SU-DHL-6 (cell line): ENCODE results near the gene RPUSD4.

Experiments
- H2AFZ ChIP-seq: fragments of 200-600 bp; sonication (generic); 2 replicates; pipeline ENCODE4 v1.6.1; 2014; ENCODE audit warnings: low read depth, mild to moderate bottlenecking, moderate library complexity, mixed read lengths, antibody characterized with exemption, low read length; ENCODE audit not compliant: severe bottlenecking
- H3F3A ChIP-seq: fragments of 200-600 bp; shearing (Covaris generic); 2 replicates; pipeline ENCODE4 v1.6.0; 2016; ENCODE audit warnings: antibody characterized with exemption, mild to moderate bottlenecking; ENCODE audit not compliant: insufficient read depth
- H3K27ac ChIP-seq: fragments of 200-600 bp; sonication (generic); 2 replicates; pipeline ENCODE4 v1.5.1; 2016; ENCODE audit warnings: low read depth, mild to moderate bottlenecking, low read length, moderate library complexity, mixed read lengths
- H3K27me3 ChIP-seq: fragments of 200-600 bp; sonication (generic), shearing (Covaris generic); 2 replicates; pipeline ENCODE4 v1.6.0; 2014; ENCODE audit warnings: mild to moderate bottlenecking, low read length
- H3K36me3 ChIP-seq: fragments of 200-600 bp; sonication (generic); 2 replicates; pipeline ENCODE4 v1.6.1; 2014; ENCODE audit warnings: mild to moderate bottlenecking, low read length, mixed read lengths
- H3K4me2 ChIP-seq: fragments of 300-600, 200-600 bp; shearing (Covaris generic), sonication (generic); 2 replicates; pipeline ENCODE4 v1.6.0; 2014; ENCODE audit warnings: low read length, low read depth, mild to moderate bottlenecking; ENCODE audit not compliant: poor library complexity, severe bottlenecking
- H3K4me3 ChIP-seq: fragments of 200-600 bp; sonication (generic); 2 replicates; pipeline ENCODE4 v1.5.1; 2014; ENCODE audit warnings: antibody characterized with exemption, low read length, mild to moderate bottlenecking, mixed read lengths; ENCODE audit not compliant: insufficient read depth, poor library complexity, severe bottlenecking
- H3K79me2 ChIP-seq: fragments of 200-600 bp; sonication (generic); 2 replicates; pipeline ENCODE4 v1.6.1; 2014; ENCODE audit warnings: mild to moderate bottlenecking, low read length, moderate library complexity; ENCODE audit not compliant: insufficient read depth
- H3K9ac ChIP-seq: fragments of 200-600 bp; sonication (generic); 2 replicates; pipeline ENCODE4 v1.7.0; 2014; ENCODE audit warnings: mild to moderate bottlenecking, low read length
- H3K9me2 ChIP-seq: fragments of 200-600 bp; sonication (generic); replicated peaks from 2 replicates; pipeline ENCODE4 v1.6.1; 2014; ENCODE audit warnings: low read length; ENCODE audit not compliant: insufficient read depth
- H3K9me3 ChIP-seq: fragments of 200-600 bp; sonication (generic); 2 replicates; pipeline ENCODE4 v1.6.1; 2014; ENCODE audit warnings: low read length, mixed read lengths; ENCODE audit not compliant: insufficient read depth
- H4K20me1 ChIP-seq: fragments of 200-600 bp; sonication (generic); 2 replicates; pipeline ENCODE4 v1.6.1; 2014; ENCODE audit warnings: low read depth, mild to moderate bottlenecking, antibody characterized with exemption, low read length, moderate library complexity, mixed read lengths
- EZH2phosphoT487 ChIP-seq: fragments of 200-600 bp; sonication (generic), shearing (Covaris generic); conservative IDR thresholded peaks from 2 replicates; pipeline ENCODE4 v1.6.1; 2018; ENCODE audit warnings: mild to moderate bottlenecking, antibody characterized with exemption, low read length, moderate library complexity, mixed read lengths
- TF ChIP-seq, protein P1 (sequence below): fragments of 200-600 bp; sonication (generic); IDR thresholded peaks from one replicate; pipeline ENCODE4 v1.5.1; 2017; ENCODE audit warnings: antibody characterized with exemption, mild to moderate bottlenecking, low read length, moderate library complexity; ENCODE audit not compliant: insufficient read depth, poor library complexity, severe bottlenecking

Gene RPUSD4

GRCh38 chr11:126246636-126247035, 35.2 kb upstream of the RPUSD4 start:
- Histone ChIP-seq H3K4me2 (no peak overlapping the region), H3K9me3 (no peaks in the 10 kb centered on the region), H3F3A (no peaks in the 10 kb centered on the region), H4K20me1 (no peaks in the 10 kb centered on the region), H3K36me3 (no peaks in the 10 kb centered on the region), H2AFZ (no peak overlapping the region), H3K9me2 (no peaks in the 10 kb centered on the region), H3K27me3 (no peaks in the 10 kb centered on the region), H3K79me2 (no peaks in the 10 kb centered on the region), H3K27ac (no peak overlapping the region), H3K9ac (no peak overlapping the region), H3K4me3 (no peak overlapping the region)
- no peak for TF ChIP-seq EZH2phosphoT487
- TF ChIP-seq, protein P1, sequence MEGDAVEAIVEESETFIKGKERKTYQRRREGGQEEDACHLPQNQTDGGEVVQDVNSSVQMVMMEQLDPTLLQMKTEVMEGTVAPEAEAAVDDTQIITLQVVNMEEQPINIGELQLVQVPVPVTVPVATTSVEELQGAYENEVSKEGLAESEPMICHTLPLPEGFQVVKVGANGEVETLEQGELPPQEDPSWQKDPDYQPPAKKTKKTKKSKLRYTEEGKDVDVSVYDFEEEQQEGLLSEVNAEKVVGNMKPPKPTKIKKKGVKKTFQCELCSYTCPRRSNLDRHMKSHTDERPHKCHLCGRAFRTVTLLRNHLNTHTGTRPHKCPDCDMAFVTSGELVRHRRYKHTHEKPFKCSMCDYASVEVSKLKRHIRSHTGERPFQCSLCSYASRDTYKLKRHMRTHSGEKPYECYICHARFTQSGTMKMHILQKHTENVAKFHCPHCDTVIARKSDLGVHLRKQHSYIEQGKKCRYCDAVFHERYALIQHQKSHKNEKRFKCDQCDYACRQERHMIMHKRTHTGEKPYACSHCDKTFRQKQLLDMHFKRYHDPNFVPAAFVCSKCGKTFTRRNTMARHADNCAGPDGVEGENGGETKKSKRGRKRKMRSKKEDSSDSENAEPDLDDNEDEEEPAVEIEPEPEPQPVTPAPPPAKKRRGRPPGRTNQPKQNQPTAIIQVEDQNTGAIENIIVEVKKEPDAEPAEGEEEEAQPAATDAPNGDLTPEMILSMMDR, result no peak

DNA sequence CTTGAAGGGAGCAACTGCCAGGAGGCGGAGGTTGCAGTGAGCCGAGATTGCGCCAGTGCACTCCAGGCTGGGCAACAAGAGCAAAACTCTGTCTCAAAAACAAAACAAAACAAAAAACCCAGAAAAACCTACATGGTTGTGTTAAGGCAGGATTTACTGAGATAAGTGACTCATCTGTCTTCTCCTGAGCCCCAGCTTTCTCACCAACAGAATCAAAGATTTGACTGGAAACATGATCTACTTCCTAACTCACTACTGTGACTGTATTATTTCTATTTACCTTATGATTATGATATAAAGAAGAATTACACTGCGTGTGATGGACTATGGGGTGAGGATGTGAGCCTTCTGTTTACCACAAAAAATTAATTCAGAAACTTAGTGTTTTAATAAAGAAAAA, 21.9 kb upstream of the RPUSD4 start:
- Histone ChIP-seq H3K27ac (no peak overlapping the region), H3K4me3 (no peak overlapping the region), H3K79me2 (no peaks in the 10 kb centered on the region), H3K9me3 (no peaks in the 10 kb centered on the region), H3K27me3 (no peaks in the 10 kb centered on the region), H3K36me3 (no peaks in the 10 kb centered on the region), H3K9me2 (no peaks in the 10 kb centered on the region), H3K9ac (no peak overlapping the region), H2AFZ (no peak overlapping the region), H3K4me2 (no peak overlapping the region), H4K20me1 (no peaks in the 10 kb centered on the region), H3F3A (no peaks in the 10 kb centered on the region)
- no peak for TF ChIP-seq EZH2phosphoT487
- TF ChIP-seq, protein P1, result no peak

DNA sequence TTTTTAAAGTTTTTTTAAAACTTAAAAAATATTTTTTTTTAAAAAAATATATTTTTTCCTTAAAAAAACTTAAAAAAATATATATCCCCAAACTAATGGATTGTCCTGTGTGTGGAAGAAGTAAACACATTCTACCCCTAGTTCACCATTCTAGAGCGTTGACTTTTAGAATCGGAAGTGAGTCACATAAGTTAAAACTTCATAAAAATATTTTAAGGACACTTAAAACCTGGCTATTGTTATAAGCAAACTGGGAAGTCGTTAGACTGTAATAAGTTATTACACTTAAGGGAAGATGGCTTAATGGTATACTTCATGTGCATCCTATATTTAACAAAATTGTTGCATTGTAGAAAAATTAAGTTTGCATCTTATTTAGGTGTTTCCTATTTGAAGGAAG, 21.2 kb upstream of the RPUSD4 start:
- Histone ChIP-seq H3K9me3 (no peaks in the 10 kb centered on the region), H3K36me3 (no peaks in the 10 kb centered on the region), H3K9ac (no peak overlapping the region), H4K20me1 (no peaks in the 10 kb centered on the region), H3K27ac (no peak overlapping the region), H3K9me2 (no peaks in the 10 kb centered on the region), H3K4me2 (no peak overlapping the region), H3K27me3 (no peaks in the 10 kb centered on the region), H3K4me3 (no peak overlapping the region), H2AFZ (no peak overlapping the region), H3K79me2 (no peaks in the 10 kb centered on the region), H3F3A (no peaks in the 10 kb centered on the region)
- TF ChIP-seq, protein P1, result no peak
- TF ChIP-seq EZH2phosphoT487, result no peak
